ENCODE data around the gene TMEM205.
"Not testable (repeated sequence)": the region's sequence is repeated elsewhere in the genome, so short reads cannot be mapped to it uniquely, and the experiment has no call there.

TMEM205 gene

DNA sequence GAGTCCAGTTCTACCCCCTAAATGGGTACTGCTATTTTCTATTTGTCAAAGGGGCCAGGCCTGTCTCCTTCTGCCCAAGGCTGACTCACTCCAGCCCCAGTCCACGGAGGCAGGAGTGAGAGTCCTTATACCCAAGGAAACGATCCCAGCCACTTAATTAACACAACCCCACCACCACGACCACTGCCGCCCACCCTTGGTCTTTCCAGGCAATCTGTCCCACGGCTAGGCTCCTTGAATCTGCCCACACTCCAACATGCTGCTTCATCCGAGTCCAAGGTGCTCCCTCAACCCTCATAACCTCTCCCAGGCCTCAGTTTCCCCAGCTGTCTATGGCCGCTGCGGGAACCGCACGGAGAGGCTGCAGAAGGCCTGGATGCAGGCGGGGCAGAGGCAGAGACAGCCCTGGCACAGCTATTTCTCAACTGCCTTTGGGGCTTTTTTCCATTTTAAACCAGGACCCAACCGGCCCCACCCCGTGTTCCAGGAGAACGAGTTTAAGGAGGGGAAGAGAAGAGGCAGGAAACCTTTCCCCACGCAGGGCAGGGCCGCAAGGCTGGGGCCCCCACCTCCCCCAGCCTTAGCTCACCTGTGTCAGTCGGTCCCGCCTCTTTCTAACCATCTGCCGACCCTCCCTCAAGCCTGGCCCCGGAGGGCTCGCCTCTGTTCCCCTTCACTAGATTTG lies 7.4 kb downstream of the TMEM205 start:
- DNase-seq = no peak

DNA sequence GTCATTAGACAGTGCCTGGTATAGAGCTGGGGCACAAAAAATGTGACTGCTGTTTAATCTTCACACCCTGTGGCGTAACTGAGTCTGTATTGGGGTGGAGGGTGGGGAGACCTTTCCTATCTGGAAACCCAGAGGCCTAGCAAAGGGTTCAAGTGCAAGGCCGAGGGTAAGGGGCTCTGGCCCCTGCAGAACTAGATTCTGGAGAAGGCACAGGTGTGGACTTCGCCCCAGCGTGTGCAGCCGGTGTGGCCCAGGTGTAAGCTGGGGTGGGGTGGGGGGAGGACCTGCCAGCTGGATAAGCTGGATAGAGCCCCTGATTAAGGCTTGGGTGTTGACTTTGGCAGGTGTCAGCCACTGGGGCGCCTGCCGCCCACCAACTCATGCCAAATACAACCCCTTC lies 7.9 kb downstream of the TMEM205 start:
- no peak for DNase-seq

DNA sequence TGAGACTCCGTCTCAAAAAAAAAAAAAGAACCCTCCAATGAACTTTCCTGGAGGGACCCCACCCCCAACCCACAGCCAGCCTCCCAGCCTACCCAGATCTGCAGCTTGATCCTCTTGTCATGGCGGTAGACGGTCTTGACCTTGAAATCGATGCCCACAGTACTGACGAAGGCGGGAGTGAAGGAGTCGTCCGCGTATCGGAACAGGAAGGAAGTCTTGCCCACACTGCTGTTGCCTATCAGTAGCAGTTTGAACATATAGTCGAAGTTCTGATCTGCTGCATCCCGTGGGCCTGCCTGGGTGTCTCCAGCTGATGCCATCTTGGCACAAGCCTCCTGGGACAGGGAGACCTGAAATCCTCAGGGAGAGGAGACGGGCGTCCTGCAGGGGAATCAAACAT lies 9.0 kb downstream of the TMEM205 start:
- no peak for DNase-seq

GRCh38 chr19:11335449-11336146 lies 10.5 kb downstream of the TMEM205 start:
- no peak for DNase-seq

DNA sequence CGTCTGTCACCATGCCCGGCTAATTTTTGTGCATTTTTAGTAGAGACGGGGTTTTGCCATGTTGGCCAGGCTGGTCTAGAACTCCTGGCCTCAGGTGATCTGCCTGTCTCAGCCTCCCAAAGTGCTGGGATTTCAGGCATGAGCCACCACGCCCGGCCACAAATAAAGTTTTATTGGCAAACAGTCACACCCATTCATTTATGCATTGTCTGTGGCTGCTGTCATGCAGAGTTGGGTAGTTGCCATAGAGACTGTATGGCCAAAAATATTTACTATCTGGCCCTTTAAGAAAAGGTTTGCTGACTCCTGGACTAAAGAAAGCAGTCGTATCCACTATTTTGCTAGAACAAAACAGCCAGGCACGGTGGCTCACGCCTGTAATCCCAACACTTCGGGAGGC lies 12.2 kb downstream of the TMEM205 start:
- not testable (repeated sequence) for DNase-seq

DNA sequence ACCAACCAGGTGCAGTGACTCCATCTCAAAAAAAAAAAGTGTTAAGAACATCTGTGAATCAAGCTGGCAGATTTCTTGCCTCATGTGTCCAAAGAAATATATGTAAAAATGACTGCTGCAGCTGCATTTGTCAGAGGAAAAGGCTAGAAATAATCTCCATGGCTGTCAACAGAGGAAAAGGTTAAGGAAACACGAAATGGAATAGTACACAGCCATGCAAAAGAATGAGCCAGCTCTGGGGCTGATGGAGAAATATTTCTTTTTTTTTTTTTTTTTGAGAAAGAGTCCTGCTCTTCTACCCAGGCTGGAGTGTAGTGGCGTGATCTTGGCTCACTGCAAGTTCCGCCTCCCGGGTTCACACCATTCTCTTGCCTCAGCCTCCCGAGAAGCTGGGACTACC lies 13.2 kb downstream of the TMEM205 start:
- DNase-seq = no peak

- DNase-seq = no peak
Measured at GRCh38 chr19:11331502-11331901, 14.6 kb downstream of the TMEM205 start.

- DNase-seq = no peak
Measured at GRCh38 chr19:11330127-11330526, 15.9 kb downstream of the TMEM205 start.

DNA sequence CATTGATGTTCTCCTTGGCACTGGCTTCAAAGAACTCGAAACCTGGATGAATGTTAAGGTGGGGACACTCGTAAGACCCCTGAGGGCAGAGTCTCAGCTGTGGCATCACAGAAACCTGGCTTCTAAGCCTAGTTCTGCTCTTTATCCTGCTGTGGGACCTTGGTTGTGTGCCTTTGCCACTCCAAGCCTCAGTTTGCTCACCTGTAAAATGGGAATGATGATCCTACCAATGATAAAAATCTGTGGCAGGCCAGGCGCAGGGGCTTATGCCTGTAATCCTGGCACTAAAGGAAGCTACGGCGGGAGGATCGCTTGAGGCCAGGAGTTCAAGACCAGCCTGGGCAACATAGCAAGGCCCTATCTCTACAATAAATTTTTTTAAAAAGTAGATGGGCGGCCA lies 20.5 kb downstream of the TMEM205 start:
- DNase-seq = no peak

DNA sequence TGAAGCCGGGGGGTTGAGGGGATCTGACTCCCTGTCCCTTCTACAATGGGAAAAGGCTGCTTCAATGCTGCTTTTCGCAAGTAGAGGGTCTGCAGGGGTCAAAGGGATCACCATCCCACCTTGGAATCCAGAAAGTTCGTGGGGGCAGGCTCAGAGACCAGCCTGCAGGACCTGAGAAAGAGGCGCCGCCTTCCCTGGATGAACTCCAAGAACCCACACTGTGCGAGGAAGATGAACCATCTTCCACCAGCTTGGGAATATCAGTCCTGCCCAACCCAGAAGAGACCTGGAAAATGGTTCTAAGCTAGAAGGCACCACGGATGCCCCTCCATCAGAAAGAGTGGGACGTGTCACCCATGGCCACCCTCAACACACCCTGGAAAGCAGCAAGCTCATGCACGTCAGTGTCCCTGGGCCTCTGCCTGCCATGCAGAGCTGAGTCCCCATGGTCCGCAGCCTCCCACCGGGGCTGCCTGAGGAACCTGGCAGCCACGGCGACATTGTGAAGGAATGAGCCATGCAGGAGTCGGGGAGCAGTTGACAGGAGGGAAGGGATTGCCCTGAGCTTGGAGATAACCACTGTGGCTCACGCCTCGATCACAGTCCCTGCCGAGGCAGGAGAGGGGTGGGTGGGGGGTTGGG lies 21.2 kb downstream of the TMEM205 start:
- no peak for DNase-seq

DNA sequence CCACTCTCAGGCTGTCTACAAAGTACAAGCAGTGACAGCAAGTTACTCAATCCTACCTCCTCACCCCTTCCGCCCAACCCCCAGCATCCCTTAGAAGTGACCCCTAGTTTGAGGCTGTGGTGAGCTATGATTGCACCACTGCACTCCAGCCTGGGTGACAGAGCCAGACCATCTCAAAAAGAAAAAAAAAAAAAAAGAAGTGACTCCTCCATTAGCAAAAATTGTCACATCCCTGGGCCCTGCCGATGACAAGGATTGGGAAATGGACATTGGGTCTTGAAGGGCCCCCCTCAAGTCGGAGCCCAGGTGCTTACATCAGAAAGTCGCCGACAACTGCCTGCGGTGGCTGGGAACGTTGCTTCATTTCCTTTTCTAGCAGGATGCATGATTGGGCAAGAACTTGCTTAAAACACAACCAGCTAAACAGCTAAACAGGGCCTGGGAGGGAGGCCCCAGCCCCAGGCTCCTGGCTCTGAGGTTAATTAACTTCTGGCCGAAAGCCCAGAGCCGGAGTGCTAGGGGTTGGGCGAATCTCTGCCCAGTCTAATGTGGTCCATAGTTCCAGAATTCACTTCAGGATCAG lies 21.9 kb downstream of the TMEM205 start:
- no peak for DNase-seq

GRCh38 chr19:11323601-11324078 lies 22.4 kb downstream of the TMEM205 start:
- no peak for DNase-seq

GRCh38 chr19:11322269-11323024 lies 23.6 kb downstream of the TMEM205 start:
- no peak for DNase-seq

- no peak for DNase-seq
Measured at GRCh38 chr19:11321191-11322126, 24.6 kb downstream of the TMEM205 start.

DNA sequence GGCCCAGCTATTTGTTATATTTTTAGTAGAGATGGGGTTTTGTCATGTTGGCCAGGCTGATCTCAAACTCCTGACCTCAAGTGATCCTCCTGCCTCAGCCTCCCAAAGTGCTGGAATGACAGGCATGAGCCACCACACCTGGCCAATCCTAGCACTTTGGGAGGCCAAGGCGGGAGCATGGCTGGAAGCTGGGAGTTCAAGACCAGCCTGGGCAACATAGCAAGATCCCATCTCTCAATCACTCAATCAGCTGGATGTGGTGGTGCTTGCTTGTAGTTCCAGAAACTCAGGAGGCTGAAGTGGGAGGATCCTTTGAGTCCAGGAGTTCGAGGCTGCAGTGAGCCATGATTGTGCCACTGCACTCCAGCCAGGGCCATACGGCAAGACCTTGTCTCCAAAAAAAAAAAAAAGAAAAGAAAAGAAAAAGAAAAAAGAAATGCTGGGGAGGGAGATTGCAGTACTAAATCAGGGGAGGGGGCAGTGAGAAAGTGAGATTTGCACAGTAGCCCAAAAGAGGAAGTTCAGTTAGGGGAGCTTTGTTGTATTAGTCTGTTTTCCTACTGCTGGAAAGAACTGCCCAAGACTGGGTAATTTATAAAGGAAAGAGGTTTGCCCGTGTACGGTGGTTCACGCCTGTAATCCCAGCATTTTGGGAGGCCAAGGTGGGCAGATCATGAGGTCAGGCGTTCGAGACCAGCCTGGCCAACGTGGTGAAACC lies 25.6 kb downstream of the TMEM205 start:
- DNase-seq = not testable (repeated sequence)

DNA sequence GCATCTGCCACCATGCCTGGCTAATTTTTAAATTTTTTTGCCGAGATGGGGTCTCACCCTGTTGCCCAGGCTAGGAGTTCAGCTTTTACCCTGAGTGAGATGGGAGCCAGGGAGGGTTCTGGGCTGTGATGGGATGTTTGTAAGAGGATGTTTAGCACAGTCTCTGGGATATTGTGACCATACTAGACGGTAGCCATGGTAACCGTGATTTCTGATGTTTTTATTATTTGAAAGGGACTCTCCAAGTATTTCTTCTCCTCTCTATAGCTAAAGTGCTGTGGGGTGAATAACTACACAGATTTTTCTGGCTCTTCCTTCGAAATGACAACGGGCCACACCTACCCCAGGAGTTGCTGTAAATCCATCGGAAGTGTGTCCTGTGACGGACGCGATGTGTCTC lies 39.7 kb downstream of the TMEM205 start:
- no peak for DNase-seq

DNA sequence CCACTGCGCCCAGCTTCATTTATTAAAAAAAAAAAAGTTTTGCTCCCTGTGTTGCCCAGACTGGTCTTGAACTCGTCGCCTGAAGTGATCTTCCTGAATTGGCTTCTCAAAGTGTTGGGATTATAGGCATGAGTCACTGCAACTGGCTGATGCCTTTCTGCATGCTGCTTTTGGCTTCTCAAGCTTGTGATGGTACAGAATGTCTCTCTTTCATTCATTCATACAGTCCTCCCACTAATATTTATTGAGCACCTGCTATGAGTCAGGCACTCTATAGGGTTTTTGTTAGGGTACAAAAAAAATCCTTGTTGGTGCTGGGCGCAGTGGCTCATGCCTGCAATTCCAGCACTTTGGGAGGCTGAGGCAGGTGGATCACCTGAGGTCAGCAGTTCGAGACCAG lies 41.1 kb downstream of the TMEM205 start:
- DNase-seq = no peak

GRCh38 chr19:11300811-11301120 lies 45.3 kb downstream of the TMEM205 start:
- DNase-seq = no peak

- no peak for DNase-seq
Measured at GRCh38 chr19:11299946-11300810, 45.9 kb downstream of the TMEM205 start.

DNA sequence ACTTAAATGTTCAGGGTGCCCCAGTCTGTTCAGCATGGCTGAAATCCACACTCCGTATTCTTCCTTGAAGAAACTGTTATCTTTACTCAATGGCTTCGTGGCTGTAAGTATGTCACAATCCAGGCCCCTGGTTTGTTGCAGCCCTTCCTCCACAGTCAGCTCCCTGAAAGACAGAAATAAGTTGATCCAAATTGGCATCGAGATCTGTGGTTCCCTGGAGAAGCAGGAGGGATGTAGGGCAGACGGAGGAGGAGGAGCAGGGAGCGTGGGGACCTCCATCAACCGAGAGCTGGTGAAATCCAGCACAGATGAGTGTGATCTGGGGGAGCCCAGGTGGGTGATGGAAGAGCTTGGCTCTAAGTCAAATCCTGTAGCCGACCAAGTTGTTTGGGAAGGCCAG lies 49.8 kb downstream of the TMEM205 start:
- DNase-seq = no peak
